ENCODE measurements around the gene FABP3.

Gene FABP3

DNA sequence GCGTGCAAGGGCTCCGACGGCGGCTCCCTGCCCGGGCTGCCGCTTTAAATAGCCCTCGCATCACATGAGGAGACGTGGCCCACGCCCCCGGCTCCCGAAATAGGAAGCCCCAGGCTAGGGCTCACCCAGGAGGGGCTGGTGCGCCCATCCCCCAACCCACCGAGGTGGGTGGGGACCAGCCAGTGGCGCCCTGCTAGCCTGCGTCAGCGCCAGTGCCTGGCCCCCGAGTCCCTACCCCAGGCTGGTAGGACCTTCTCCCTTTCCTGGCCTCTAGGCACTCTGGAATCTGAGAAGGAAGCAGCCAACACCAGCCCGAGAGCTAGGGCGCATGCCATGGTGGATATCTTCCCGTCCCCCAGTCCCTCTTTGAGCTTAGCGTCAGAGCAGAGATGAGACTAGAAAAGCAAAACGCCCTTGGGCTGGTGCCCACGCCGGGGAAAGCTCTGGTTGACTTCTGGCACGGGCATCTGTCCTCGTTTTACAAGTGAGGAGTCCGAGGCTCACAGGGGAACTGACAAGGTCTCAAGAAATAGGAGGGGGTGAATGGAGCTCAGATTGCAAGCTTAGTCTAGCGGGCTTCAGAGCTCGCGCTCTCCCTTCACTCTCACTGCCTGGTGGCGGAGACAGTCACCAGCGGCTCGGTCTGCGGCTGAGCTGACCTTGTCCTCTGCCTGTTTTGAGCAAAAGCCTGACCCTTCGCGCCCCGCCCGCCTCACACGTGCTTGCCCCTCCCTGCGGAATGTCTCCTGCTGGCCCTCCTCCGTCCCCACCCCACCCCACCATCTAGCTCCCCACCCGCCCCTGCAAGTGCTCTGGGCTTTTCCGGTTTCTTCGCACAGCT lies at the start of gene FABP3:
Gene FABP3, minus strand, starts transcription at position 21 of the 841 bp plus-strand sequence. CDS start 62 bp downstream, outside the sequence.
- DNase-seq (ENCODE audit: low spot score) = peak; percentile 45

DNA sequence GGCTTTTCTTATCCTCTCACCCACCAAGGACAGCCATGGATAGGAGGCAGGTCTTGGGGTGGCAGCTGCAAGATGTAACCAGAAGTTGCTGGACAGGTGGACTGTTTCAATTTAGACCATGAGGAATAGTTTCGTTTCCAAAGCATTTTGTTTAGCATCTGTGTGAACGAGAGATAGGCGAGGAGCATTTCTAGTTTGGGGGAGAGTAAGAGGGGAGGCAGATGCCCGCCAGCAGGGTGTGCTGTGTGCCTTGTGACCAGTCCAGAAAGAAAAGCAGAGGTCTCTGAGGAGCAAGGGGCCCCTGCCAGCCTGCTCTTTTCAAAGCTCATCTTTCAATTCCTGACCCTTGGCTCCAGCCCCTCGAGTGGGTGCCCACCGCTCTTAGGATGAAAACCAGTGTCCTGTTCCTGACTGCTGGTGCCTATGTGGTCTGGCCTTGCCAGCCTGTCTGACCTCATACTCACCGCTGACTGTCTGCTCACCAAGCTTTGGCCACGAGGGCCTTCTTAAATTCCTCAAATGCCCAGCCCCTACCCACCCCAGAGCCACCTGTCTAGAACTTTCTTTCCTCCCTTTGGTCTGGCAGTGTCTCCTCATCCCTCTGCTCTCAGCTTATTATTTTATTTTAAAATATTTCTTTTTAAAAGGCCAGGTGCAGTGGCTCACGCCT lies 48.6 kb upstream of the FABP3 start:
- DNase-seq (ENCODE audit: low spot score) = no peak

DNA sequence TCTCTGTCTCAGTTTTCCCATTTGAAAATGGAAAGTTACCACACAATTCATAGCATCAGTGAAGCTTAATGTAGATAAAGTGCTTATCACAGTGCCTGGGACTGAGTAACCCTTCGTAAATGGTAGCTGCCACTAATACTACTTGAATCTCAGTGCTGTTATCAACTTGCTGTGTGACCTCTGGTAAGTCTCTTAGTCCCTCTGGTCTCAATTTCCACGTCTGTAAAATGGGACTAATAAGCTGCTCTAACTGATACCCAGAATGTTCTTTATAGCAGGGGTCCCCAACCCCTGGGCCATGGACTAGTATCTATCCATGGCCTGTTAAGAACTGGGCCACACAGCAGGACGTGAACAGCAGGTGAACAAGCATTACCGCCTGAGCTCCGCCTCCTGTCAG lies 47.8 kb upstream of the FABP3 start:
- DNase-seq (ENCODE audit: low spot score) = no peak

DNA sequence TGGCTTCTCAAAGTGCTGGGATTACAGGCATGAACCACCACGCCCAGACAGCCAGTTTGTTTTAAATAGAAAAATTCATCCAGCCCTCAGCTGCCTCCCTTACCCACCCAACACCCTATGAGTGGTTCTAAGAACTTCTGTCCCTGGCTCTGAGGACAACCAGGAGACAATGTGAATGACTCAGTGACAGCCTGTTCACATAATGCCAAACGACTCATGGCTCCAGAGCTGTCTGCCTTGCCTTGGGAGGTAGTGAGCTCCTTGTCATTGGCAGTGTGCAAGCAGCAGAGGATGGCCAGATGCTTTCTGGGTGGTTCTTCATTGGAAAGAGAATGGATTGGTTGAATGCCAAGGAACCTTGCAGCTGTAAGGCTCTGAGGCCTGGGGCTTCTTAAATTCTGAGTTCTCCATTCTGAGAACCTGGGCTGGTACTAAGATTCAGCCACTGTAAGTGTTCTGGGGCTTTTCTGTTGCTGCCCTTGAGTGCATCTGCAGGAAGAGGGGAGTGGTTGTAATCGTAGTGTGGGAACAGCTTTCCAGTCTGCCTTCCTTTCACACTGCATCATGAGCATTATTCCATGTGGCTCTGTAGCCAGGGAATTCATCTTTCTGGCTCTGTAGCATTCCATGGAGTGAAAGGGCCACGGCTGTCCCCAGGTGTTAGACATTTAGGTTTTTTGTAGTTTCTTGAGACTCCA lies 45.9 kb upstream of the FABP3 start:
- DNase-seq (ENCODE audit: low spot score) = no peak

DNA sequence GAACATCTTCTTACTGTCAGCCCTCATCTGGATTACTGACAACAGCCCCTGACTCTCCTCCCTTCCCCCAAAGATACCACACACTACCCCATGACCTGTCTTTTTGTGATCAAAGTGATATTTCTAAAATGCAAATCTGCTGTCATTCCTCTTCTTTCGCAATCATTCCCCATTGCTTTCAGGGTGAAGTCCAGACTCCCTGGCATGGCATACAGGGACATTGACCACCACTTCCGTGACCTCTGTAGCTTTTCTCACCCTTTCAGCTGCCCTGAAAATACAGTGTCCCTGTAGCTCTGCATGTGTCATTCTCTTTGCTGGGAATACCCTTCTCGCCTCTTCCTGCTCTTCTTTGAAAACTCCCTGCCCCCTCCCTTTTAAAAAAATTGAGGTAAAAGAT lies 44.3 kb upstream of the FABP3 start:
- no peak for DNase-seq (ENCODE audit: low spot score)

DNA sequence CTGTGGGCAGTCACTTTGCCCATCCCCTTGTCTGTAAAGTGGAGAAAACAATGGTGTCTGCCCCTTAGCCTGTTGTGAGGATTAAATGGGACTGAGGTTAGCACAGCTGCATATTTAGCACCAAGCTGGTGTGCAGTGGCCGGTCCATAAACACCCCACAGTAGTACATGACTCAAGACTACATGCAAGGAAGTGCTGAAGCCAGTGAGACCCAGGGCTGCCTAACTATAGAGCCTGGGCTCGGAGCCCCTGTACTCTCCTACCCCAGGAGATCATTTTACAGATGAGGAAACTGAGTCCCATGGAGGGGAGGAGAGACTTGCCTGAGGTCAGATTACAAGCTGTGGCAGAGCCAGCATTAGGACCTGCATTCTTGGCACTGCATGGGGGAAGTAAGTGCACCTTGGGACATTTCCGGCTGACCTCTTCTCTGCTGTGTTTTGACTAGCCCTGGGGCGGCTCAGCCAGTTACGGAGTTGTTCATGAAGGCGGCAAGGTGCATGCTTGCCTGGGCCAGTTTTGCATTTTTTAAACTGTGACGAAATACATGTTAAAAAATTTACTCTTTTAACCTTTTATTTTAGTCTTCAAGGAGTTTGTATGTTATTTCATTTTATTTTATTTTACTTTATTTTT lies 43.3 kb upstream of the FABP3 start:
- DNase-seq (ENCODE audit: low spot score) = no peak

DNA sequence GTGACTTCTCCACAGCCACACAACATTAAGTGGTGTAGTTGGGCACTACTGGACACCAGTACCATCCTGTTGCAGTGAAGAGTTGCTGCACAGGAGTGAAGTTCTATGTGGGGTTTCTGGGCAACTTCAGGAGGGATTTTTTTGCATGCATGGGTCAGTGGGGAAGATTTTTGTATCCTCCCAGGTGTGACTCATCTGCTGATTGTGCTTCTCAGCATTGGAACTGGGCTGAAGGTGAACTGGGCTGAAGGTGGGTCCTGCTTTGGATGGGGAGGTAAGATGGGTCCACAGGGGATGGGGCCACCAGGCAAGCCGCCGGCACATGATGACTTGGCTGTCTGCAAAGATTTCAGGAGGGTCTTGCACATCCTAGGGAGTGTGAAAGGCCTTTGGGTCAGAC lies 42.8 kb upstream of the FABP3 start:
- no peak for DNase-seq (ENCODE audit: low spot score)

DNA sequence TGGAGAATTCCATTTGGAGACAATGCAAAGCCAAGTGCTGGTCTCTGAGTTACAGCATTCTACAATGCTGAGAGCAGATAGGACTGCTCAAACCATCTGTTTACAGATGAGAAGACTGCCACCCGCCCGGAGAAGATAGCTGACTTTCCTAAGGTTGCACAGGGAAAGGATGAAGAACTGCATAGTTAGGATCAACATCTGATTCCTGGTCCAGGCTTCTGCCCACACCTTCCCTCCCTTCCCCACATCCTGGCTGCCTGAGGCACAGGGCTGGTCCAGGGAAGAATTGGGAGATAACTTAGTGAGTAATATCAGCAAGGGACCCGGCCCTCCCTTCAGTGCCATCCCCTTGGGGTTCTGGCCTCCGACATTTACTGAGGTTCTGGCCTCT lies 42.1 kb upstream of the FABP3 start:
- no peak for DNase-seq (ENCODE audit: low spot score)

DNA sequence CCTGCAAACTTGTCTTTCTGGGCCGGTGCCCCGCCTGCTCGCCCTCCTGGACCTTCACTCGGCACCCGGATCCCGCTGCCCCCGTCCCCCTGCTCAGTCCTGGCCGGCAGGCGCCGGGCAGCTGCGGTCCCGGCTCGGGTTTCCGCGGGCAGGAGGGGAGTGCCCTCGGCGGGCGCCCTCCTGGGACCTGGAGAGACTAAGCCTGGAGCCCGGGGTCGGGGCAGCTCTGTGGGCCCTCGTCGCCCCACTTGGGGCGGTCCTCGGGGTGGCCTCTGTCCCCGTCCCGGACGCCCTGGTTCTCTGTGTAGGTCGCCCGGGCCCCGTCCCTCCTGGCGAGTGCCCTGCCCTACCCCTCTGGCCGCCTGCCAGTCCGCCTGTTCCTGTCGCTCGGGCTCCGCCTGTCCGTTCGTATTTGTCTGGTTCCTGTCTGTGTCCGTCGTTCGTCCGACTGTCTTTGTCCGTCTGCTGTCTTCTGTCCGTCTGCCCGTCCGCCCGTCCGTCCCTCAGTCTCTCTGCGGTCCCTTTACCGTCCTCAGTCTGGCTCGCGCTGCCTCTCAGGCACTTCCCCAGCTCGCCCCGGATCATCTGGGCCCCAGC lies 40.6 kb upstream of the FABP3 start:
- DNase-seq (ENCODE audit: low spot score) = no peak

DNA sequence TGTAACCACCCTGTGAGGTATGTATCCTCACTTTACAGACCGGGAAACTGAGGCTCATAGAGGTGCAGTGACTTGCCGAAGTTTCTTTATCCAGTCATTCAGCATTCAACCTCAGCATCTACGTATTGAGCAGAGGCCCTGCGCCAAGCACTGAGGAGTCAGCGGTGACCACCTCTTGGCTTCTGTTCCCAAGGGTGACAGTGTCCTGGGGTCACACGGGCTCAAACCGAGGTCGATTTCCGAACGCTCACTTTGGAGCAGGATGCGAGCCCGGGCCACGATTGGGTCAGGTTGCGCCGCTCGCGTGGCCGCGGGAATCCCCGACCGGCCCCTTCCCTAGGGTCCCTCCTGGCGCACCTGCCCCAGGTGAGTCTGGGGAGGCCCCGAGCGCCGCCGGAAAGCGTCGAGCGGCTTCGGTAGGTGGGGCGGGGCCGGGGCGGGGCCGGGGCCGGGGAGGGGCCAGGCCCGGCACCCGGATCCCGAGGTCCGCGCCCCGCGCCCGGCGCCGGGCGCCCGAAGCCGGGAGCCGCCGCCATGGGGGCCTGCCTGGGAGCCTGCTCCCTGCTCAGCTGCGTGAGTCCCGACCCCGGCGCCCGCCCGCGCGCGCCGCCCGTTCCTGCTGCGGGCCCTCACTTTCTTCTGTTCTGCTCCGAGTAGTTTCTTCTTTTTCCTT lies 40.0 kb upstream of the FABP3 start, which contains the start of gene SERINC2:
Gene SERINC2, plus strand, starts transcription at position 482 of the 673 bp plus-strand sequence. Its CDS starts 53 bp downstream, at position 535.
- DNase-seq (ENCODE audit: low spot score) = peak; percentile 60

DNA sequence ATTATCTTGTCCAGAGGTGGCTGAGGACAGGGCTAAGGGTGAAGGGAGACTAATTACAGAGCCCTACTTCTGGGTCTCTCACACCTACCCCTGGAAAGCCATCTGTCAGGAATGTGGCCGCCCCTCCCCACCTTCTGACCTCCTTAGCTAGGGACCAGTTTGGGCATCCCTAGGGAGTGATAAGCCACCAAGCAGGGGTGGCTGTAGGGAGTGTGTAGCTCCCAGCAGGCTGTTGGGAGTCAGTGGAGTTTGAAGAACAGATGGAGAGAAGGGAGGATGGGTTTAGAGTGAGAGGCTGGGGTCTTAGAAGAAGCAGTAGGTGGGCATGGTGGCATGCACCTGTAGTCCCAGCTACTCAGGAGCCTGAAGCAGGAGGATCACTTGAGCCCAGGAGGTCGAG lies 39.3 kb upstream of the FABP3 start:
- DNase-seq (ENCODE audit: low spot score) = no peak

DNA sequence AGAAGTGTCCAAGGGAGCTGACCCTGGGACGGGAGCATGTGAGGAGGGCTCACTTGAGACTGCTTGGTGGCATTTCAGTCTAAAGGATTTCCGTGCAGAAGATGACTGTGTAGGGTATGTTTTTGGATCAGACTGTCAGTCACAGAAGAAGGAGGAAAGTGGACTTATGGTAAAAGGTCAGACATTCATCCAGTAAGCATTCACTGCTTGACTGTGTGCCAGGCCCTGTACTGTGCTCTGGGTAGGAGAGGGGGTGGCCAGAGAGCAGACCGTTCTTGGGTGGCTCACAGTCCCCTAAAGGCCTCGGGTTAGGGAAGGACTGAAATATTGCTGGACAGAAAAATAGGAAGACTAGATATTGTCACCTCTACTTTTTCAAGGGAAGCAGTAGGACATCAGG lies 38.0 kb upstream of the FABP3 start:
- no peak for DNase-seq (ENCODE audit: low spot score)

DNA sequence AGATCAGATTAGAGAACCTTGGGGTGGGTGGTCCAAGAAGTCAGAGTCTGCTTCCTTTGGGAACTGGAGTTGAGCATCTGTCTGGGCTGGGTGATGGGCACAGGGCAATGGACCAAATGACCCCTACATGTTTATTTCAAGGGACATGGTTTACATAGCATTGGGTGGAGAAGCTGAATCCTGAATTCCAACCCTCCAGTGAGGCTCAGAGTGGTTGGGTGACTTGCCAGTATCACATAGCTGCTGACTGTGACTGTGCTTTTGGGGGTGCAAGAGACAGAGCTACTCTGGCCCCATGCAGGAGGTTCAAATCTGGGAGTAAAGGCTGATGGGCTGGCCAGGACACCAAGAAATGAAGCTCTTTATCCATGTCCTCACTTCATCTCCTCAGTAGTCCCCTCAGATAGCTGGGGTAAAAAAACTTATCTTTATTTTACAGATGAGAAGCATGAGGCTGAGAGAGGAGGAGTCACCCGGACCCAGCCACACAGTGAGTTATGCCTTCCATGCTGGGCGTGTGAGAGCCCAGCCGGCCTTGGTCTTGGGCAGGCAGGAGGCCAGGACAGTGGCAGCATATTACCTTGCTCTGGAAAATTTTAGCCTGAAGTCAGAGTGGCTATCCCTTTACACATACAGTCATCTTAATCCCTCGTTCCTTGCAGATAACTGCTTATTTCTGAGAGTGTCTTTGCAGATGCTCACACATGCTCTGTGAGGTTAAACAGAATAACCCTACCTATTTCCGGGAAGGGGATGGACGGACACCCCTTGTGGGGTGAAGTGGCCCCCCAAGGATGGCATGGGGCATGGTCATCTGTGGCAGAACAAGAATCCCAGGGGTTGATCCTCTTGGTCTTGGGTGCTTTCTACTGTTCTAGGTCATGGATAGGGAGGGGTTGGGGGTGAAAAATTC lies 37.3 kb upstream of the FABP3 start:
- no peak for DNase-seq (ENCODE audit: low spot score)

DNA sequence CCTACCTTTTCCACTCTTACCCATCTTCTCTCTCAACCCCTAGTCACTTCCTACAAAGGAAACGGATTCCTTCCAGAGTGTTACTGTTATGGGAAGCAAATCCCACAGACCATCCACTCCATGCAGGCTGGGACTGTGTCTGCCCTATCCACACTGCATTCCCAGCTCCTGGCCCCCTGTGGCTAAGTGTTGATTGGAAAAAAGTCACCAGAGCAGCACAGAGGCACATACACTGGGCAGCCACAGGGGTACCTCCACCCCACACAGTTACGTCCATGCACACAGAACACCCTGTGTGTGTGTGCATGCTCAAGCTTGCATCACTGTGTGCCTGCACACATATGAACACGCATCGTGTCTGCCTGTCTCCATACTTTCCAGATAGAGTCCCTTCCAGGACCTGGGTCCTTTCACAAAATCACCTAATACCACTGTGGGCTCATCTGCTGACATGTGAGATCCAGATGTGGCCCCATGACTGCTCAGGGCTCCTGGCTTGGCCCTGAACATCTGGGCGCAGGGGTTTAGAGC lies 36.0 kb upstream of the FABP3 start:
- DNase-seq (ENCODE audit: low spot score) = no peak

DNA sequence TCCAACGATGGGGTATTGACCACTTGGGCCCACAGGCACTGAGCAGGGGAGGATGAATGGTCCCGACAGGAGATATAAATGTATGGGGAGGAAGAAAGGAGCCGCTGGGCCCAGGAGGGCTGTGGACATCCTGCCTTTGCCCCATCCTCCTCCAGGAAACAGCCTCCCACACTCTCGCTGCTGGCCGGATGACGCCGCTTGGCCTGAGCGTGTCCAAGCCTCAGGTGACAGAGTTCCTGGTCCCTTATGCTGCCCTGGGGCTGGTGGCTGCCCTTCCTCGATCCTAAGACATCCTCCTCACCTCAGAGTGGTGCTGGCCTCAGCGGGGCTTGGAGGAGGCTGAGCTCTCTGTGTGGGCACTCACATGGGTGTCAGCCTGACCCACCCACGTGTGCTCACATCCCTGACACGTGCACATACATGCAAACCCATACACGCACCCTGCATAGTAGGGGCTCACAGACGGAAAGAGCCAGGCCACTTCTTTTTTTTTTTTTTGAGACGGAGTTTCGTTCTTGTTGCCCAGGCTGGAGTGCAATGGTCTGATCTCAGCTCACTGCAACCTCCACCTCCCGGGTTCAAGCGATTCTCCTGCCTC lies 34.3 kb upstream of the FABP3 start:
- no peak for DNase-seq (ENCODE audit: low spot score)

DNA sequence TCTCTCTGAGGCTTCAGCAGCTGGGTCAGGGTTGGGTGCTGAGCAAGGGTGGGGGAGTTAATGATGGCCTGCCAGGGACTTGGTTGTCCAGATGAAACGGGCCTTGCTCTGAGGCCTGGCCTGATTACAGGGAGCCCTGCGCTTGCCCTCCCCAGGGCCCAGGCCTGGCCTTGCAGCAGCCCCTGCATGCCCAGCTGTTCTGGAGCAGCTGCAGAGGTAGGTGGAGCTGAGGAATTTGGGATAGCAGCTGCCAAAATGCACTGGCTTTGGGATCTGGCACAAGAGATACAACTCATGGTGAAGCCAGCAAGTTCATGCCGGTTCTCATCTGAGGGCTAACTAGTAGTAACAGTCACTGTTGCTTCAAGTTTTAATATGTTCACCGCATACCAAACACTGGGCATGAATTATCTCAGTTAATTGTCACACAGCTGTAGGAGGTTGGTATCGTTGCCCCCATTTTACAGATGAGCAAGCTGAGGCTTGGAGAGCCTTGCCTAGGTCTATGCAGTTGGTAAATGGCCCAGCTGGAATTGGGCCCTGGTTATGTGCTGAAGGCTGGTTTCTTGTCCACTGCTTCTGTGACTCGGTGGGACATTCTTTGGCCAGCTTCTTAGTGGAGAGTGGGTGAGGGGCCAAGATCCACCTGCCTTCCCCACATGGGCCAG lies 32.8 kb upstream of the FABP3 start:
- DNase-seq (ENCODE audit: low spot score) = no peak

DNA sequence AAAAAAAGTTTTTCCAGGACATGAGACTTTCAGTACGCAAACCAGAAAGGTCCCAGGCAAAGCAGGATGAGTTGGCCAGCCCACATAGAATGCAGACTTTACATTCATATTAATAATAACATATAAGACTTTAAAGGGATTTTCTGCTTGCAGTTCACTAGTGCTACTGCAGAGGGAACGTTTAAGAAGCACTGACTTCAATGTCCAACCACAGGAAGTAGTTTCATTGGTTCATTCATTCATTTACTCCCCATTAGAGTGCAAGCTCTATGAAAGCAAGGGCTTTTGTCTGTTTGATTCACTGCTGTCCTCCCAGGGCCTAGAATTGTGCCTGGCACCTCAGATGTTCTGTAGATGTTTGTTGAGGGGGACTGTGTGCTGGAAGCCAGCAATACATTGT lies 28.4 kb upstream of the FABP3 start:
- no peak for DNase-seq (ENCODE audit: low spot score)

DNA sequence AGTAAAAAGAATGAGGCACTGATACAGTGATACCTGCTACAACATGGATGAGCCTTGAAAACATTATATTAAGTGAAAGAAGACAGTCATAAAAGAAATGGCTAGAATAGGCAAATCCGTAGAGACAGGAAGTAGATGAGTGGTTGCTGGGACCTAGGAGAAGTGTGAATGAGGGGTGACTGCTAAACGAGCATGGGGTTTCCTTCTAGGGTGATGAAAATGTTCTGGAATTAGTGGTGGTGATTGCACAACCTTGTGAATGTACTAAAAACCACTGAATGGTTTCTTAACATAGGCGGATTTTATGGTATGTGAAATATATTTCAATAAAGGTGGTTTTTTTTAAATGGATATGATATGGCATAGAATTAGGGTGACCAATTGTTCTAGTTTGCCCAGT lies 27.5 kb upstream of the FABP3 start:
- DNase-seq (ENCODE audit: low spot score) = no peak

DNA sequence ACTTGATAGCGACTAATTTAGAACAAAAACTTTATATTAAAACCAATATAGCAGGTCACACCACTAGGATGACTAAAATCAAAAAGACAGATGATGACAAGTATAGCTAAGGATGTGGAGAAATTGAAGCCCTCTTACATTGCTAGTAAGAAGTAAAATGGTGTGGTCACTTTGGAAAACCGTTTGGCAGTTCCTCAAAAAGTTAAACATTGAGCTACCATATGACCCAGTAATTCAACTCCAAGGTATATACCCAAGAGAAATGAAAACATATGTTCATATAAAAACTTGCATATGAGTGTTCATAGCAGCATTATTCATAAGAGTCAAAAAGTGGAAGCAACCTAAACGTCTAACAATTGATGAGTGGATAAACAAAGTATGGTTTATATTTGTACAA lies 27.1 kb upstream of the FABP3 start:
- DNase-seq (ENCODE audit: low spot score) = no peak
